Endometrial microvascular endothelial cells (primary cell): ENCODE data around the gene DHRS1. TPM values are rescaled to one million over a fixed set of nuclear protein-coding genes. Genes with fewer than 3 reads are reported as not detected.

Experiments
- in situ Hi-C: cut with HindIII; loops from 2 replicates; pipeline ENCODE4 v1.10.0; 2017; ENCODE audit warnings: low sequenced_read_pairs, low pct_unique_long_range_greater_than_20kb; ENCODE audit errors: inconsistent ontology term
- total RNA-seq: library from RNA; depleted of rRNA; stranded (reverse); fragments of >200 nt; gene quantifications from one replicate; pipeline ENCODE4 v1.2.3, GENCODE V29; 2015; ENCODE audit errors: inconsistent ontology term

DHRS1 gene
- total RNA-seq, 1 donor from 2014 or later = 23.2 TPM

- in situ Hi-C loops = loop anchor here (10.0 kb wide), 1 partner anchor 87 kb away; the partner anchor contains the start of gene TSSK4
Observed at GRCh38 chr14:24291446-24292117, 8.0 kb downstream of the DHRS1 start.

DNA sequence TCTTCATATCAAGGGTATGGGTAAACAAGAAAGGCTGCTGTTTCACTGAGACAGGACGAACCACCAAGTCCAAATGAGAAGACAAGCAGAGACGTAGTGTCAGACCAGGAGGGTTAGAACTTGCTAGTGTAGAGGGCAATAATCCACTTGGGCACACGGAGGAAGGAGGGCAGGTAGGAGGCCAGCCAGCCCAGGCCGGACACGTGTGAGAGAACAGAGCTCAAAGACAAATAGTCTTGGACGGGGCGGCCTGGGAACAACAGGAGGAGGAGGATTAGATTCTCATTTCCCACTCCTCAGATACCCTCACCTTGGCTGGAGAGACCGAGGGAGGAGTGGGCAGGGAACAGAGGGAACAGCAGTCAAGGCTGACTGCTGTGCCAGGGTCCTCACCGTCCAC is 8.8 kb downstream of the DHRS1 start:
- in situ Hi-C loops = loop anchor here (10.0 kb wide), 1 partner anchor 86 kb away; the partner anchor contains the start of gene TSSK4

GRCh38 chr14:24289649-24290280 is 9.8 kb downstream of the DHRS1 start:
- in situ Hi-C loops = loop anchor here (10.0 kb wide), 1 partner anchor 85 kb away; the partner anchor contains the start of gene TSSK4

DNA sequence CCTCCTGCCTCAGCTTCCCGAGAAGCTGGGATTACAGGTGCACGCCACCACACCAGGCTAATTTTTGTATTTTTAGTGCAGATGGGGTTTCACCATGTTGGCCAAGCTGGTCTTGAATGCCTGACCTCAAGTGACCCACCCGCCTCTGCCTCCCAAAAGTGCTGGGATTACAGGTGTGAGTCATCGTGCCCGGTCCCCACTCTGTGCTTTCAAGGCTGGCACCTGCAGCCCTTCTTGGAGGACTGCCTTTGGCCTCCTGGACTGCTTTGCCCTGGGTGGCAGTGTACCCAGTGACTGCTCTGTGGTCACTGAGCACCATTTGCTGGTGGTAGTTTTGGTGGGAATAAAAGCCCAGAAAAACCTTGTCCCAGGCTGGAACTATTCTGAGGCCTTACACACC is 12.6 kb downstream of the DHRS1 start:
- in situ Hi-C loops = no loop called here

DNA sequence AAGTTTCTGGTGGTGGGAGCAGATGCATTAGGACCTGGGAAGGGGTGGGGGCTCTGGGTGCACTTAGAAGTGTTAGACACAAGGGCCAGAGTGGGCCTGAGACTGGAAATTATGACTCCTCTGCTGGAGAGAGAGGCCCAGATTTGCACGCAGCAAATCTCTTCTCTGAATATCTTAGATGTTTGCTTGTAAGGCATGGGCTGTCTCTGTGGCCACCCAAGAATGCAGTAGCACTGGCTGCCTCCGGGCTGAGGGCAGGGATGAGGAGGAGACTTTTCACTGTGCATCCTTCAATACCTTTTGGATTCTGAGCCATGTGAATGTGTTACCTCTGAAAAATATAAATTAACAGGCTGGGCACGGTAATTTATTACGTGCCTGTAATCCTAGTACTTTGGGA is 14.2 kb downstream of the DHRS1 start:
- in situ Hi-C loops = no loop called here

GRCh38 chr14:24284501-24285035 is 15.0 kb downstream of the DHRS1 start:
- in situ Hi-C loops = no loop called here

GRCh38 chr14:24283796-24284460 is 15.7 kb downstream of the DHRS1 start:
- in situ Hi-C loops = no loop called here

- in situ Hi-C loops = no loop called here
Observed at GRCh38 chr14:24282736-24283135, 16.8 kb downstream of the DHRS1 start.

DNA sequence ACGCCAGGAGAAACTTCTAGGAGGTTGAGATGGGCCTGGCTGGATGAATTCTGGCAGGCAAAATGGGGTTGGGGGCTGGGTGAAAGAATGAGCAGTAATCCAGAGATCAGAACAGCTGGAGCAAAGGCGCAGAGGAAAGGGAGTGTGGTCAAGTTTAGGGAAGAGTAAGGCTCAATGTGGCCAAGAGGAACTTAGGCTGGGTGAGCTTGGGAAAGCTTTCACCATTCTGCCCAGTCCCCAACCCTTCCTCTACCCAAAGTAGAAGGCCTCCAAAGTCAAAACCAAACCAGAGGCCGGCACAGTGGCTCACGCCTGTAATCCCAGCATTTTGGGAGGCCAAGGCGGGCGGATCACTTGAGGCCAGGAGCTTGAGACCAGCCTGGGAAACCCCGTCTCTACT is 17.9 kb downstream of the DHRS1 start:
- in situ Hi-C loops = no loop called here

- in situ Hi-C loops = no loop called here
Observed at GRCh38 chr14:24280797-24281460, 18.7 kb downstream of the DHRS1 start.

DNA sequence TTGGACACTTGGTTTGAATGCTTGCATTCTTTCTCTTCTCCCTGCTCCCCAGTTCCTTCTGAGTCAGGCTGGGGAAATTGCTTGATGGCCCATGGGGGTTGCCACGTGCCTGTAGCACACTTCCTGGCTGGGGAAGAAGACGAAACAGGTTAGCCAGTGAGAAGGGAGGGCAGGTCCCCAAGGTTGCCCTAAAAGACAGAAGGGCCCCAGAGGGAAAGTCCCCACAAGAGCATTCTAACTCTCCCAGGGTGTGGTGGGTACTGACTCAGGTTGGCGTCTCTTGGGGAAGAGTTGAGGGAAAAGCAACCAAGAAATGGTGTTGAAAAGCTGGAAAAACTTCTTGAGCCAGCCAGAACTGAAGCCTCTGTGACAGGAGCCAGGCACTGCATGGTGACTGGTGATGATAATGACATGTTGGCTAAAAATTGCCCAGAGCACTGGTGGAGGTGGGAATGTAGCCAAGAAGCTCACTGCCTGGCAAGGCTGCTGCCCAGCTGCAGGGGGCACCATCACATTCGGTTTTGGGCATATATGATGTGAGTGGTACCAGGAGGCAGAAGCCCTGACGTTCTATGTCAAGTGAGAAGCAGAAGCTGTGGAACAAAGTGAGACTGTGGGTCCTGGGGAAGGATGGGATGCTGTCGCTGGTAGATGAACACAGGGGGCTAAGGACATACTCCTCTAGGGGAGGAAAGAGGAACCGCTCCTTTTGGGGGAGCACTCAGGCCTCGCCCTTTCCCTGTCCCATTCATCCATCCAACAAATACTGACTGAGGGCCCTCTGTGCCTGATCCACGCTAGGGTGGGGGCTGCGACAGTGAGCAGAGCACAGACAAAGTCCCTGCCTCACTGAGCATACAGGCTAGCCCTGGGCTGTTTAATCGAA is 20.0 kb downstream of the DHRS1 start:
- in situ Hi-C loops = no loop called here

DNA sequence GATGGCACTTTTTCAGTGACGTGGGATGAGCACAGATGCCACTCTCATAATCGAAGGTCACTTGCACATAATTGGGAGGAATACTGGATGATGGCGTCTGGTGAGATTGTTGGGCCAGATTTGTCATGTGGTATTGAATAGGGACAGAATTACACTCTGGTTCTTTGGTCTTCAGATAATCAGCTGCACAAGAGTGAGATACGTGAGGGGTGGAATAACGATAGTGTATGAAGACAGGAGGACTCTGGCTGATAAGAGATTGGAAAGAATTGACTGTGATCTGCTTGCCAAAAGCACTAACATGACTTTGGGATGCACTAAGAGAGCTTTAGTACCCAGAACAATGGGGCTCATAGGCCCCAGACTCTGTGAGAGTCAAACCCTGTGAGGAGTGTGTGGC is 21.2 kb downstream of the DHRS1 start:
- in situ Hi-C loops = no loop called here

- in situ Hi-C loops = no loop called here
Observed at GRCh38 chr14:24277606-24278321, 21.8 kb downstream of the DHRS1 start.

- in situ Hi-C loops = no loop called here
Observed at GRCh38 chr14:24277071-24277470, 22.5 kb downstream of the DHRS1 start.

- in situ Hi-C loops = no loop called here
Observed at GRCh38 chr14:24274101-24274543, 25.5 kb downstream of the DHRS1 start.

- in situ Hi-C loops = no loop called here
Observed at GRCh38 chr14:24273422-24273998, 26.1 kb downstream of the DHRS1 start.

DNA sequence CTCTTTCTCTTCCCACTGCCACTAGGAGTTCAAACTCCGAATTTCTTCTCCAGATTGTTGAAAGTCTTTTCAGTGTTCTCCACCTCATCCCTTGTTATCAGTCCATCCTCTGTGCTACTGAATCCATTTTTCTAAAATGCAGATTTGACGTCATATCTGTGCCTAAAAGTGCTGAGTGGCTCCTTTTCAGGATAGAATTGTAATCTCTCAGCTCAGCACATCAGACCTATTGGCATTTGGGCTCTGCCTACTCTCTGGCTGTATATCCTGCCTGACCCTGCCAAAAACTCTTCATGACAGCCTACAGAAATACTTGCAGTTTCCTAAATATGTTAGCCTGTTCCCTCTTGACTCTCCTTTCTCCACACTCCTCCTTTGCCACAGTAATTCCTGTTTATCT is 27.1 kb downstream of the DHRS1 start:
- in situ Hi-C loops = no loop called here
